HepG2 (cell line): ENCODE results near the gene CXCR5. TPM values are rescaled to one million over a fixed set of nuclear protein-coding genes. Genes with fewer than 3 reads are reported as not detected.

Experiments
- CHD4 ChIP-seq: fragments of 200-600 bp; sonication (generic); IDR thresholded peaks from 2 replicates; pipeline ENCODE4 v1.7.0; 2017; ENCODE audit warnings: mild to moderate bottlenecking, low read length, borderline replicate concordance
- HDAC1 ChIP-seq: sonication (generic); formaldehyde crosslinking; IDR thresholded peaks from 2 replicates; pipeline ENCODE4 v1.5.1; 2020; ENCODE audit warnings: mild to moderate bottlenecking, missing genetic modification reagents
- HDAC6 ChIP-seq: fragments of 200-600 bp; sonication (generic); IDR thresholded peaks from 2 replicates; pipeline ENCODE4 v1.7.0; 2017; ENCODE audit warnings: mild to moderate bottlenecking, antibody characterized with exemption, low read length, low read depth
- KLF12 ChIP-seq: sonication (generic); formaldehyde crosslinking; IDR thresholded peaks from 2 replicates; pipeline ENCODE4 v1.4.0; 2020; ENCODE audit warnings: missing genetic modification reagents, borderline replicate concordance
- KLF9 ChIP-seq: IDR thresholded peaks from 2 replicates; pipeline ENCODE4 v1.6.1; 2016; ENCODE audit warnings: low read depth
- REXO4 ChIP-seq: sonication (generic); formaldehyde crosslinking; IDR thresholded peaks from 2 replicates; pipeline ENCODE4 v1.8.0; 2022; ENCODE audit warnings: missing genetic modification reagents, mild to moderate bottlenecking, borderline replicate concordance
- SPEN ChIP-seq: sonication (generic); formaldehyde crosslinking; IDR thresholded peaks from 2 replicates; pipeline ENCODE4 v1.5.1; 2020; ENCODE audit warnings: low read depth, mild to moderate bottlenecking, missing genetic modification reagents
- ZBTB38 ChIP-seq: sonication (generic); formaldehyde crosslinking; IDR thresholded peaks from 2 replicates; pipeline ENCODE4 v1.5.1; 2020; ENCODE audit warnings: mild to moderate bottlenecking, missing genetic modification reagents
- ZFP90 ChIP-seq: sonication (generic); formaldehyde crosslinking; IDR thresholded peaks from 2 replicates; pipeline ENCODE4 v1.8.0; 2022; ENCODE audit warnings: missing genetic modification reagents, mild to moderate bottlenecking, inconsistent platforms, borderline replicate concordance
- ZNF354B ChIP-seq: sonication (generic); formaldehyde crosslinking; IDR thresholded peaks from 2 replicates; pipeline ENCODE4 v1.8.0; 2022; ENCODE audit warnings: mild to moderate bottlenecking, missing genetic modification reagents
- ZNF430 ChIP-seq: sonication (generic); formaldehyde crosslinking; IDR thresholded peaks from 2 replicates; pipeline ENCODE4 v1.9.0; 2021; ENCODE audit warnings: mild to moderate bottlenecking, missing genetic modification reagents
- ZNF460 ChIP-seq: sonication (generic); formaldehyde crosslinking; IDR thresholded peaks from 2 replicates; pipeline ENCODE4 v1.5.1; 2020; ENCODE audit warnings: missing genetic modification reagents, mild to moderate bottlenecking, borderline replicate concordance
- ZNF496 ChIP-seq: sonication (generic); formaldehyde crosslinking; IDR thresholded peaks from 2 replicates; pipeline ENCODE4 v1.8.1; 2023; ENCODE audit warnings: mild to moderate bottlenecking, moderate library complexity, missing genetic modification reagents; ENCODE audit not compliant: insufficient replicate concordance
- ZNF724P ChIP-seq: sonication (generic); formaldehyde crosslinking; IDR thresholded peaks from 2 replicates; pipeline ENCODE4 v1.8.0; 2022; ENCODE audit warnings: missing genetic modification reagents, borderline replicate concordance
- ZSCAN22 ChIP-seq: sonication (generic); formaldehyde crosslinking; IDR thresholded peaks from 2 replicates; pipeline ENCODE4 v1.4.0; 2020; ENCODE audit warnings: mild to moderate bottlenecking, missing genetic modification reagents
- polyA plus RNA-seq, 8 experiments: library from polyadenylated mRNA; depleted of rRNA in 3 of 8; stranded (reverse) in 7 of 8; unstranded in 1 of 8; fragments of >200 nt; fragmentation: Illumina TruSeq in 4 of 8; extraction: Trizol in 4 of 8; gene quantifications; 2 replicates each; pipeline versions ENCODE4 v1.2.1 to v1.2.3, GENCODE V29; 2011 to 2016; ENCODE audit warnings: low read depth in 4 of 8, missing spikeins in 1 of 8, mixed read lengths in 1 of 8; ENCODE audit not compliant: insufficient read depth in 1 of 8
- total RNA-seq, 5 experiments: library from RNA; depleted of rRNA; stranded (reverse); fragments of >200 nt; fragmentation: Illumina TruSeq; extraction: Trizol; gene quantifications; 2 replicates each; pipeline ENCODE4 v1.2.3, GENCODE V29; 2016; ENCODE audit warnings: low read depth in 1 of 5
- TF ChIP-seq, protein P1 (sequence below): sonication (generic); formaldehyde crosslinking; IDR thresholded peaks from 2 replicates; pipeline ENCODE4 v1.5.0; 2020; ENCODE audit warnings: mild to moderate bottlenecking, missing genetic modification reagents, borderline replicate concordance
- TF ChIP-seq, protein P2 (sequence below): sonication (generic); formaldehyde crosslinking; IDR thresholded peaks from 2 replicates; pipeline ENCODE4 v1.4.0; 2020; ENCODE audit warnings: missing genetic modification reagents, borderline replicate concordance
- TF ChIP-seq, protein P3 (sequence below): sonication (generic); formaldehyde crosslinking; IDR thresholded peaks from 2 replicates; pipeline ENCODE4 v1.4.0; 2020; ENCODE audit warnings: missing genetic modification reagents, borderline replicate concordance

The CXCR5 gene
- total and polyA plus RNA-seq, 2 of the 13 experiments (the other 11 are each of a cell fraction or from before 2014, with no cell fraction given) = not detected

DNA sequence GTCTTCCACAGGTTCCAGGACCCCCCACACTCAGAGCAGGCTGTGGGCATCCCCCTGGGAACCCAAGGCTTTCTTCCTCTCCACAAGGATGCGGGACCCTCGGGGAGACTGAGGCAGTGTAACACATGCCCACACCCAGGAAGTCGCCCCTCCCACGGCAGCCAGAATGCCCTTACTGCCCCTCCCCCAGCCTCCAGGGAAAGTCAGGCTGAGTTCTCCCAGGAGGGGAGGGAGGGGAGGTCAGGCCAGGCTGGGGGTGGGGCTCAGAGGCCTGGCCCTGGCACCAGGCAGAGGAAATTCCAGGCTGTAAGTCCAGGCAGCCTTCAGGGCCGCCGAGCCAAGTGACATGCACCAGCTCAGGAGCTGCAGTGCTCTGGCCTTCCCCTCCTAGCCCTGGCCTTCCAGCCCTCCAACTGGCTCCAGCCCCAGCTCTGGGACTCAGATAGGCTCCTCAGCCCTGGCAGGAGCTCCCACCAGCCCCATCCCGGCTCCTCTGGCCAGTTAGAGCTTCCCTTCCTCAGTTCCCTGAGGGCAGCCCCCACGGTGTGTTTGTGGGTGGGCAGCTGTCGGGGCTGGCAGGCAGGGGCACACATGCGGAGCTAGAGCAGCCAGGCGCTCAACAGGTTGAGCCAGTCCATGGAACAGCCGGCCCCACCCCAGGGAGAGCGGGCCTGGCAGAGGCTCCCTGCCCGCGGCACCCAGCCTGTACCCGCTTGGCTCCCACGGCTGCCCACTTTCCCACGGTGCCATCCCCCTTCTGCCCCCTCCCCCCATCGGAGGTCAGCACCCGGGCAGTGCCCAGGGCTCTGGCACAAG lies 38.4 kb downstream of the CXCR5 start (continued):
- TF ChIP-seq ZNF460 (CRISPR knock-in tag) = no peak
- TF ChIP-seq HDAC1 = no peak
- TF ChIP-seq KLF12 (CRISPR knock-in tag) = no peak
- TF ChIP-seq, protein P1, sequence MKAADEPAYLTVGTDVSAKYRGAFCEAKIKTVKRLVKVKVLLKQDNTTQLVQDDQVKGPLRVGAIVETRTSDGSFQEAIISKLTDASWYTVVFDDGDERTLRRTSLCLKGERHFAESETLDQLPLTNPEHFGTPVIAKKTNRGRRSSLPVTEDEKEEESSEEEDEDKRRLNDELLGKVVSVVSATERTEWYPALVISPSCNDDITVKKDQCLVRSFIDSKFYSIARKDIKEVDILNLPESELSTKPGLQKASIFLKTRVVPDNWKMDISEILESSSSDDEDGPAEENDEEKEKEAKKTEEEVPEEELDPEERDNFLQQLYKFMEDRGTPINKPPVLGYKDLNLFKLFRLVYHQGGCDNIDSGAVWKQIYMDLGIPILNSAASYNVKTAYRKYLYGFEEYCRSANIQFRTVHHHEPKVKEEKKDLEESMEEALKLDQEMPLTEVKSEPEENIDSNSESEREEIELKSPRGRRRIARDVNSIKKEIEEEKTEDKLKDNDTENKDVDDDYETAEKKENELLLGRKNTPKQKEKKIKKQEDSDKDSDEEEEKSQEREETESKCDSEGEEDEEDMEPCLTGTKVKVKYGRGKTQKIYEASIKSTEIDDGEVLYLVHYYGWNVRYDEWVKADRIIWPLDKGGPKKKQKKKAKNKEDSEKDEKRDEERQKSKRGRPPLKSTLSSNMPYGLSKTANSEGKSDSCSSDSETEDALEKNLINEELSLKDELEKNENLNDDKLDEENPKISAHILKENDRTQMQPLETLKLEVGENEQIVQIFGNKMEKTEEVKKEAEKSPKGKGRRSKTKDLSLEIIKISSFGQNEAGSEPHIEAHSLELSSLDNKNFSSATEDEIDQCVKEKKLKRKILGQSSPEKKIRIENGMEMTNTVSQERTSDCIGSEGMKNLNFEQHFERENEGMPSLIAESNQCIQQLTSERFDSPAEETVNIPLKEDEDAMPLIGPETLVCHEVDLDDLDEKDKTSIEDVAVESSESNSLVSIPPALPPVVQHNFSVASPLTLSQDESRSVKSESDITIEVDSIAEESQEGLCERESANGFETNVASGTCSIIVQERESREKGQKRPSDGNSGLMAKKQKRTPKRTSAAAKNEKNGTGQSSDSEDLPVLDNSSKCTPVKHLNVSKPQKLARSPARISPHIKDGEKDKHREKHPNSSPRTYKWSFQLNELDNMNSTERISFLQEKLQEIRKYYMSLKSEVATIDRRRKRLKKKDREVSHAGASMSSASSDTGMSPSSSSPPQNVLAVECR = no peak
- no peak for TF ChIP-seq ZBTB38 (CRISPR knock-in tag)
- no peak for TF ChIP-seq REXO4
- TF ChIP-seq CHD4 = no peak
- TF ChIP-seq KLF9 (CRISPR knock-in tag) = no peak
- no peak for TF ChIP-seq ZFP90
- TF ChIP-seq, protein P2, sequence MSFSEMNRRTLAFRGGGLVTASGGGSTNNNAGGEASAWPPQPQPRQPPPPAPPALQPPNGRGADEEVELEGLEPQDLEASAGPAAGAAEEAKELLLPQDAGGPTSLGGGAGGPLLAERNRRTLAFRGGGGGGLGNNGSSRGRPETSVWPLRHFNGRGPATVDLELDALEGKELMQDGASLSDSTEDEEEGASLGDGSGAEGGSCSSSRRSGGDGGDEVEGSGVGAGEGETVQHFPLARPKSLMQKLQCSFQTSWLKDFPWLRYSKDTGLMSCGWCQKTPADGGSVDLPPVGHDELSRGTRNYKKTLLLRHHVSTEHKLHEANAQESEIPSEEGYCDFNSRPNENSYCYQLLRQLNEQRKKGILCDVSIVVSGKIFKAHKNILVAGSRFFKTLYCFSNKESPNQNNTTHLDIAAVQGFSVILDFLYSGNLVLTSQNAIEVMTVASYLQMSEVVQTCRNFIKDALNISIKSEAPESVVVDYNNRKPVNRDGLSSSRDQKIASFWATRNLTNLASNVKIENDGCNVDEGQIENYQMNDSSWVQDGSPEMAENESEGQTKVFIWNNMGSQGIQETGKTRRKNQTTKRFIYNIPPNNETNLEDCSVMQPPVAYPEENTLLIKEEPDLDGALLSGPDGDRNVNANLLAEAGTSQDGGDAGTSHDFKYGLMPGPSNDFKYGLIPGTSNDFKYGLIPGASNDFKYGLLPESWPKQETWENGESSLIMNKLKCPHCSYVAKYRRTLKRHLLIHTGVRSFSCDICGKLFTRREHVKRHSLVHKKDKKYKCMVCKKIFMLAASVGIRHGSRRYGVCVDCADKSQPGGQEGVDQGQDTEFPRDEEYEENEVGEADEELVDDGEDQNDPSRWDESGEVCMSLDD (CRISPR knock-in tag) = no peak
- TF ChIP-seq SPEN (CRISPR knock-in tag) = 0 out of 2 replicates have a peak, but pooled peaks have one; percentile 28
- TF ChIP-seq ZNF496 (CRISPR knock-in tag) = no peak
- TF ChIP-seq, protein P3, sequence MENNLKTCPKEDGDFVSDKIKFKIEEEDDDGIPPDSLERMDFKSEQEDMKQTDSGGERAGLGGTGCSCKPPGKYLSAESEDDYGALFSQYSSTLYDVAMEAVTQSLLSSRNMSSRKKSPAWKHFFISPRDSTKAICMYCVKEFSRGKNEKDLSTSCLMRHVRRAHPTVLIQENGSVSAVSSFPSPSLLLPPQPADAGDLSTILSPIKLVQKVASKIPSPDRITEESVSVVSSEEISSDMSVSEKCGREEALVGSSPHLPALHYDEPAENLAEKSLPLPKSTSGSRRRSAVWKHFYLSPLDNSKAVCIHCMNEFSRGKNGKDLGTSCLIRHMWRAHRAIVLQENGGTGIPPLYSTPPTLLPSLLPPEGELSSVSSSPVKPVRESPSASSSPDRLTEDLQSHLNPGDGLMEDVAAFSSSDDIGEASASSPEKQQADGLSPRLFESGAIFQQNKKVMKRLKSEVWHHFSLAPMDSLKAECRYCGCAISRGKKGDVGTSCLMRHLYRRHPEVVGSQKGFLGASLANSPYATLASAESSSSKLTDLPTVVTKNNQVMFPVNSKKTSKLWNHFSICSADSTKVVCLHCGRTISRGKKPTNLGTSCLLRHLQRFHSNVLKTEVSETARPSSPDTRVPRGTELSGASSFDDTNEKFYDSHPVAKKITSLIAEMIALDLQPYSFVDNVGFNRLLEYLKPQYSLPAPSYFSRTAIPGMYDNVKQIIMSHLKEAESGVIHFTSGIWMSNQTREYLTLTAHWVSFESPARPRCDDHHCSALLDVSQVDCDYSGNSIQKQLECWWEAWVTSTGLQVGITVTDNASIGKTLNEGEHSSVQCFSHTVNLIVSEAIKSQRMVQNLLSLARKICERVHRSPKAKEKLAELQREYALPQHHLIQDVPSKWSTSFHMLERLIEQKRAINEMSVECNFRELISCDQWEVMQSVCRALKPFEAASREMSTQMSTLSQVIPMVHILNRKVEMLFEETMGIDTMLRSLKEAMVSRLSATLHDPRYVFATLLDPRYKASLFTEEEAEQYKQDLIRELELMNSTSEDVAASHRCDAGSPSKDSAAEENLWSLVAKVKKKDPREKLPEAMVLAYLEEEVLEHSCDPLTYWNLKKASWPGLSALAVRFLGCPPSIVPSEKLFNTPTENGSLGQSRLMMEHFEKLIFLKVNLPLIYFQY (CRISPR knock-in tag) = no peak
- TF ChIP-seq ZNF430 = no peak; the same call in 1 of the 2 replicates
- TF ChIP-seq ZSCAN22 (CRISPR knock-in tag) = no peak
- no peak for TF ChIP-seq ZNF354B (CRISPR knock-in tag)
- TF ChIP-seq HDAC6 = no peak
- no peak for TF ChIP-seq ZNF724P (CRISPR knock-in tag)
